Muscle layer of duodenum (tissue), 2 donors: Measurements from ENCODE around the gene CRAMP1.

Experiments used
- H3K27ac ChIP-seq: one replicate; pipeline ENCODE4 v1.7.0; 2013; ENCODE audit warnings: mild to moderate bottlenecking, low read length
- H3K27me3 ChIP-seq: one replicate; pipeline ENCODE4 v1.7.0; 2013; ENCODE audit warnings: low read depth, mild to moderate bottlenecking, control low read depth, low read length
- H3K36me3 ChIP-seq, 2 donors: one replicate each; pipeline ENCODE4 v1.7.0; 2013; ENCODE audit warnings: low read length in 2 of 2, control low read depth in 1 of 2, mild to moderate bottlenecking in 1 of 2; ENCODE audit not compliant: insufficient read depth in 2 of 2, control insufficient read depth in 1 of 2
- H3K4me1 ChIP-seq, 2 donors: one replicate each; pipeline ENCODE4 v1.7.0; 2013; ENCODE audit warnings: low read length in 2 of 2, mild to moderate bottlenecking in 2 of 2, control low read depth in 1 of 2, moderate library complexity in 1 of 2; ENCODE audit not compliant: insufficient read depth in 2 of 2, control insufficient read depth in 1 of 2
- H3K4me3 ChIP-seq, 2 donors: one replicate each; pipeline ENCODE4 v1.7.0; 2013; ENCODE audit warnings: low read length in 2 of 2, low read depth in 1 of 2, mild to moderate bottlenecking in 1 of 2
- H3K9me3 ChIP-seq, 2 donors: one replicate each; pipeline ENCODE4 v1.7.0; 2013; ENCODE audit warnings: low read length in 2 of 2, control low read depth in 1 of 2, mild to moderate bottlenecking in 1 of 2; ENCODE audit not compliant: control insufficient read depth in 1 of 2
- donor health status: healthy.

The CRAMP1 gene

GRCh38 chr16:1619976-1620375, 7.8 kb downstream of the CRAMP1 start:
- Histone ChIP-seq H3K27ac (no peak overlapping the region), H3K4me1 (peaks cover 7 to 11% of the 10 kb centered on the region in 2 donors), H3K4me3 (no peak overlapping the region), H3K36me3 (peaks cover 16 to 19% of the 10 kb centered on the region in 2 donors), H3K27me3 (no peaks in the 10 kb centered on the region), H3K9me3 (no peaks in the 10 kb centered on the region)

GRCh38 chr16:1620391-1620790, 8.2 kb downstream of the CRAMP1 start:
- Histone ChIP-seq H3K4me1 (peaks cover 3 to 9% of the 10 kb centered on the region in 2 donors), H3K9me3 (no peaks in the 10 kb centered on the region), H3K4me3 (no peak overlapping the region), H3K27ac (no peak overlapping the region), H3K36me3 (peaks cover 16 to 19% of the 10 kb centered on the region in 2 donors), H3K27me3 (no peaks in the 10 kb centered on the region)

- Histone ChIP-seq H3K36me3 (peaks cover 18 to 29% of the 10 kb centered on the region in 2 donors), H3K4me3 (no peak overlapping the region), H3K9me3 (no peaks in the 10 kb centered on the region), H3K27me3 (no peaks in the 10 kb centered on the region), H3K27ac (no peak overlapping the region), H3K4me1 (no peaks in the 10 kb centered on the region)
Measured at GRCh38 chr16:1621851-1622250, 9.7 kb downstream of the CRAMP1 start.

GRCh38 chr16:1626327-1626726, 14.2 kb downstream of the CRAMP1 start:
- Histone ChIP-seq H3K4me1 (no peaks in the 10 kb centered on the region), H3K4me3 (no peak overlapping the region), H3K27me3 (no peaks in the 10 kb centered on the region), H3K9me3 (no peaks in the 10 kb centered on the region), H3K36me3 (peaks cover 9 to 35% of the 10 kb centered on the region in 2 donors), H3K27ac (no peak overlapping the region)

GRCh38 chr16:1626776-1627175, 14.6 kb downstream of the CRAMP1 start:
- Histone ChIP-seq H3K27me3 (no peaks in the 10 kb centered on the region), H3K36me3 (peaks cover 10 to 35% of the 10 kb centered on the region in 2 donors)

GRCh38 chr16:1630450-1631213, 18.5 kb downstream of the CRAMP1 start:
- H3K27ac ChIP-seq: no peak overlapping the region
- H3K9me3 ChIP-seq: no peaks in the 10 kb centered on the region
- H3K27me3 ChIP-seq: no peaks in the 10 kb centered on the region
- no peak overlapping the region for H3K4me3 ChIP-seq
- peaks cover 38 to 64% of the 10 kb centered on the region in 2 donors for H3K36me3 ChIP-seq
- no peaks in the 10 kb centered on the region for H3K4me1 ChIP-seq

More at GRCh38 chr16:1626776-1627175, 14.6 kb downstream of the CRAMP1 start:
- Histone ChIP-seq H3K9me3 (no peaks in the 10 kb centered on the region), H3K4me3 (no peak overlapping the region), H3K27ac (no peak overlapping the region), H3K4me1 (no peaks in the 10 kb centered on the region)

- no peak overlapping the region for H3K27ac ChIP-seq
- no peak overlapping the region for H3K4me3 ChIP-seq
- no peaks in the 10 kb centered on the region for H3K27me3 ChIP-seq
- H3K4me1 ChIP-seq: no peaks in the 10 kb centered on the region
- peaks cover 38 to 58% of the 10 kb centered on the region in 2 donors for H3K36me3 ChIP-seq
- no peaks in the 10 kb centered on the region for H3K9me3 ChIP-seq
Measured at GRCh38 chr16:1631230-1631629, 19.1 kb downstream of the CRAMP1 start.

- no peaks in the 10 kb centered on the region for H3K27me3 ChIP-seq
- no peak overlapping the region for H3K4me3 ChIP-seq
- no peaks in the 10 kb centered on the region for H3K4me1 ChIP-seq
- H3K27ac ChIP-seq: no peak overlapping the region
- H3K36me3 ChIP-seq: peaks cover 35 to 49% of the 10 kb centered on the region in 2 donors
- no peaks in the 10 kb centered on the region for H3K9me3 ChIP-seq
Measured at GRCh38 chr16:1631931-1632637, 19.9 kb downstream of the CRAMP1 start.

- Histone ChIP-seq H3K4me1 (no peaks in the 10 kb centered on the region), H3K4me3 (no peak overlapping the region), H3K36me3 (peaks cover 35 to 47% of the 10 kb centered on the region in 2 donors), H3K27ac (no peak overlapping the region), H3K27me3 (no peaks in the 10 kb centered on the region), H3K9me3 (no peaks in the 10 kb centered on the region)
Measured at GRCh38 chr16:1632638-1632970, 20.4 kb downstream of the CRAMP1 start.

- no peak overlapping the region for H3K4me3 ChIP-seq
- no peaks in the 10 kb centered on the region for H3K9me3 ChIP-seq
- no peaks in the 10 kb centered on the region for H3K4me1 ChIP-seq
- peaks cover 42 to 54% of the 10 kb centered on the region in 2 donors for H3K36me3 ChIP-seq
- H3K27me3 ChIP-seq: no peaks in the 10 kb centered on the region
- no peak overlapping the region for H3K27ac ChIP-seq
Measured at GRCh38 chr16:1633310-1633709, 21.1 kb downstream of the CRAMP1 start.

- Histone ChIP-seq H3K9me3 (no peaks in the 10 kb centered on the region), H3K36me3 (peaks cover 51 to 61% of the 10 kb centered on the region in 2 donors), H3K4me1 (no peaks in the 10 kb centered on the region), H3K4me3 (no peak overlapping the region), H3K27ac (no peak overlapping the region), H3K27me3 (no peaks in the 10 kb centered on the region)
Measured at GRCh38 chr16:1634541-1634940, 22.4 kb downstream of the CRAMP1 start.
